ENCODE measurements around the gene PPP1R3D. TPM values are rescaled to one million over a fixed set of nuclear protein-coding genes. Genes with fewer than 3 reads are reported as not detected.

Gene PPP1R3D
- total RNA-seq, 4 donors from 2014 or later = 5.1 to 8.7 (median 6.8) TPM

DNA sequence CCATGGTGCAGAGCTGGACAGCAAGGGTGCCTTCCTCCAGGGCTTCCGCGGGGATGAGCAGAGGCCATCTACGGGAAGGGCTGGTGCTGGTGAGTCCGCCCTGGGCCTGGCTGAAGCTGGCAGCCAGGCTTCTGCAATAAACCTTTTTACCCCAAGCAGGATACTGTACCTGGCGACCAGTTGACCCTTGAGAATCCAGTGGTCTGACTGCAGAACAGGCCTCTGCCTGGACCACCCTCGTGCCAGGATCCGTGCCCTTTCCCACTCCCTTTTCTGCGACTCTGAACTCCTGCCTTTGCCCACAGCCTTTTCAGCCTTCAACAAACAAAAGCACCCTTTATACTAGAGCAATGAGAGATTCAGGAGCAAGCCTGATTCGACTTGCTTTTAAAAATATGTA, 37.0 kb upstream of the PPP1R3D start:
- TF ChIP-seq, protein P1, sequence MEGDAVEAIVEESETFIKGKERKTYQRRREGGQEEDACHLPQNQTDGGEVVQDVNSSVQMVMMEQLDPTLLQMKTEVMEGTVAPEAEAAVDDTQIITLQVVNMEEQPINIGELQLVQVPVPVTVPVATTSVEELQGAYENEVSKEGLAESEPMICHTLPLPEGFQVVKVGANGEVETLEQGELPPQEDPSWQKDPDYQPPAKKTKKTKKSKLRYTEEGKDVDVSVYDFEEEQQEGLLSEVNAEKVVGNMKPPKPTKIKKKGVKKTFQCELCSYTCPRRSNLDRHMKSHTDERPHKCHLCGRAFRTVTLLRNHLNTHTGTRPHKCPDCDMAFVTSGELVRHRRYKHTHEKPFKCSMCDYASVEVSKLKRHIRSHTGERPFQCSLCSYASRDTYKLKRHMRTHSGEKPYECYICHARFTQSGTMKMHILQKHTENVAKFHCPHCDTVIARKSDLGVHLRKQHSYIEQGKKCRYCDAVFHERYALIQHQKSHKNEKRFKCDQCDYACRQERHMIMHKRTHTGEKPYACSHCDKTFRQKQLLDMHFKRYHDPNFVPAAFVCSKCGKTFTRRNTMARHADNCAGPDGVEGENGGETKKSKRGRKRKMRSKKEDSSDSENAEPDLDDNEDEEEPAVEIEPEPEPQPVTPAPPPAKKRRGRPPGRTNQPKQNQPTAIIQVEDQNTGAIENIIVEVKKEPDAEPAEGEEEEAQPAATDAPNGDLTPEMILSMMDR (IDR thresholded peaks at IDR 0.05; ENCODE audit: low read depth) = no peak

DNA sequence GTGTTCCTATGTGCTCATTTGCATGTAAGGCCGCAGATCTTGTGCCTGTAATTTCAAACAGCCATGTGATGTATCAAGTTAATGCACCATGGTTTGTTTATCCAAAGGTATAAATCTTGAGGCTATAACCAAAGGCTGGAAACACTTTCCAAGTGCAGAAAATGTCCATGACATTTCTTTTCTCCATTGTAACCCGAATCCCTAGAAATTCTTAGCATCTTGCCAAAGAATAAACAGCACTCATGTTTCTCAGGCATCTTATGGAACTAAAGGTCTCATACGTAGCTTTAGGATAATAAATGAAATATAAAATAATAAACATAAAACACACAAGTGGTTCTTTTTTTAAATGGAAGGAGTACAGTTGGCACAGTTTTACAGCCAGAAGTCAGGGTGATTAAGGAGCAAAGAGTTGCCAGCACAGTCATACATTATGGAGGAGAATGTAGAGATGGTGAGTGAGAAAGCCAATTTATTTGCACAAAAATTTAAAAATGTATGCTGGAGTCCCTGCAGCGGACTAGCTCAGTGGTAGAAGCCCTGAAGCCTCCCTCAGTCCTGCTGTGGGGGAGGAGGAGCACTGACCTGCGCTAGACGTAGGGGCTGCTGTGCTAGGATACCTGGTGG, 36.2 kb upstream of the PPP1R3D start:
- TF ChIP-seq, protein P1 (IDR thresholded peaks at IDR 0.05; ENCODE audit: low read depth) = no peak

DNA sequence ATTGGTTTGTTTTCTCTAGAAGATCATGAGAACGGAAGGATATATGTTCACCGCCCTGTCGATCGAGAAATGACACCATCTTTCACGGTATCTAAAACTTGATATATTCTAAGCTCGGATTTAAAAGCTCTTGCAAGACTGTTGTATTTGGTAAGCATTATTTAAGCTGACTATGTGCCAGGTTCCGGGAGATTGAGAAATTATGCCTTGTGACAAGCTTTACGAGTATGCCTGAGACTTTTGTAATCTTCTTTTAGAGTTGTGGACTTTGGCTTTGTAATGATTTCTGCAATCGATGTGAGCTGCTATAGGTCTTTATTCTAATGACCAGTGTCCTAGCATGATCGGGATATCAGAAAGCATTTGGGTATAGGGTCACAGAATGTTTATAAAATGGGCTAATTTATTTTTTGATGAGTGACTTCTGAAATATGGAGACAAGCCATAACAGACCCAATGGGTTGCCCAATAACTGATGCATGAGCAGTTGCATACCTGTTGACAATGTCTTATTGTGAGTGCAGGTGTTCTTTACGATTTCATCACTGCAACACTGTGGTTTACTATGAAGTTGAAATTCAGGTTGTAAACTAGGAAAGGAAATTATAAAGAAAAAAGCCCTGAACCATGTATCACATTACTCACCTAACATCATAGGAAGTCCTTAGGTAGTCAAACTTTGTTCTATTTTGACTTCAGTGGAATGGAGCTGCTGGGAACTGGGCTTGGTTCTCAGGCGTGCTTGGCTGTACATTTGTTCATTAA, 32.1 kb upstream of the PPP1R3D start:
- TF ChIP-seq, protein P1 (IDR thresholded peaks at IDR 0.05; ENCODE audit: low read depth) = no peak

DNA sequence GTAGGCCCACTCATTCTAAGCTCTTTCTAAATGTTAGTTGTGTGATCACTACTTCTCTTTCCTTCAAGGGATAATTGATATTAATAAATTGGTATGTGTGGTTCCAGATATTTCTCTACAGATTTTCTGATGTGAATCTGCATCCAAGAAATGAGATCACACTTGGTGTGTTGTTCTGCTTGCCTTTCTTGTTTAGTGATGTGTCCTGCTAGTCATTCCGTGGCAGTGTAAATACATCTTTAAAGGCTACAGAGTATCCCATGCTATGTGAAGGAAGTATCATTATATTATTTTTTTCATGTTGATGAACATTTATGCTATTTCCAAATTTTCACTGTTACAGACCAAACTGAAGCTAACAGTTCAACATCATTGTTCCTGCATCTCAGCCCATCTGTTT, 31.3 kb upstream of the PPP1R3D start:
- TF ChIP-seq, protein P1 (IDR thresholded peaks at IDR 0.05; ENCODE audit: low read depth) = no peak

DNA sequence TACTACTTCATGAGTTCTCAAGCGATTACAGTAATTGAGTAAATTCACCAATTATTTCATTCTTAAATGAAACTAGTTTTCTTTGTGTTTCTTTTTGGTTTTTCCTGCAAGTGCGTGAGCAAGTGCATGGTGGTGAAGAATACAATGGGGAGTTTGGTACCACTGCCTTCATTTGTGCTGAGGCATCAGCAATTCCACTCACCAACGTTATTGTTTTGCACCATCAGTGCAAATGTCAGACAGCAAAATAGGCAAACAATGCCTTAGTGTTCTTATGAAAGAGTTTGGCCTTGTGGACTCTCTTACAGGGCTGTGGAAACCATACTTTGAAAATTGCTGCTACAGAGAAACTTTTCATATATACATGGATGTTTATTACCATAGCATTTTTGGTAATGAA, 26.3 kb upstream of the PPP1R3D start:
- TF ChIP-seq, protein P1 (IDR thresholded peaks at IDR 0.05; ENCODE audit: low read depth) = no peak

DNA sequence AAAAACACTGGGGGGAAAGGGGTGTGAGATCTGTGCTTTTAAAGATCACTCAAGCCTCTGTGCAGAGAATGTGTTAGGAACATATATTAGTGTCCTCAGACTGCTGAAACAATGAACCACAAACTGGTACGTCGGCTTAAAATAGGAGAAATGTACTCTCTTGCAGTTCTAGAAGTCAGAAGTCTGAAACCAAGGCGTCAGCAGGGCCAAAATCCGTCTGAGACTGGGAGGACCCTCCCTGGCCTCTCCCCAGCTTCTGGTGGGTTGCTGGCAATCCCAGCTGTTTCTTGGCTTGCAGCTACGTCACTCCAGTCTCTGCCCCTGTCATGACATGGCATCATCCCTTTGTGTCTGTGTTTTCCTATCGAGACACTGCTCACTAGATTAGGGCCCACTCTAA, 22.1 kb upstream of the PPP1R3D start:
- TF ChIP-seq, protein P1 (IDR thresholded peaks at IDR 0.05; ENCODE audit: low read depth) = no peak

DNA sequence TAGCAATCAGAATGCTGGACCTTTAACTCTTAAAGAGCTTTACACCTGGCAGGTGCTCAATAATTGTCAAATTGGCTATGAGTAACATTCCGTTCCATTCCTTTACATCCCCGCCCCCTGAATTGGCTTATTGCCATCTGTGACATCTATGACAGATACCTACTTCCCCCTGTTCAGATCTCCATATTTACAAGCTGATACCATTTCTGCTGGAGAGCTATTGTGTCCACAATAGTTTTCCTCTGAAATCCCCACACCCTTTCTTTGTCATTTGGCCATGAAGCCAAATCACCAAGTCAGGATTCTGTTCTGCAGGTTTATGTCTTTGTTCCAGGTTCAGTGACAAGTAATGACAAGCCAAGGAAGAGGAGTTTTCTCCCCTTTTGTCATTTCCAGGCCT, 21.3 kb upstream of the PPP1R3D start:
- TF ChIP-seq, protein P1 (IDR thresholded peaks at IDR 0.05; ENCODE audit: low read depth) = no peak
